SH-SY5Y (cell line): ENCODE results near the gene DPYD.

Experiments used
- GATA2 ChIP-seq: IDR thresholded peaks from 2 replicates; pipeline ENCODE4 v1.6.1; 2011; ENCODE audit warnings: mild to moderate bottlenecking, low read depth, low read length
- GATA3 ChIP-seq: IDR thresholded peaks from 2 replicates; pipeline ENCODE4 v1.6.1; 2011; ENCODE audit warnings: low read depth, mild to moderate bottlenecking, low read length, moderate library complexity

DNA sequence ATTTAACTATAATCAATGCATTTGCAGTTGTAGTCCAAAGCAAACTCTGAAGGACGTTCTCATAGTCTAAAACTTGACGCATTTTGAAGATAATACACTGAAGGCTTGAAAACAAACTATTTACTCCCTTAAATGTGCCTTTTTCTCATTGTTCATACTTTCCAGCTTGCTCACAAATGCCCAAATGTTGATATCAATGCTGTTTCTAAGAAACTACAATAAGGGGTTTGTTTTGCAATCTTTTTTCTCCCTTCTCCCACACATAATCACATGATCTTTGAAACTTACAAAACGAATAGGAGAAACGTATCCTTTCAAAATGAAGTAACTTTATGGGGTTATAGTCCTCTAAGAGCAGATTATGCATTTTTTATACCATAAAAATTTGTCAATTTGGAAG is 508.7 kb downstream of the DPYD start:
- TF ChIP-seq GATA2, result no peak
- TF ChIP-seq GATA3, result no peak
